ENCODE data around the gene OSBPL1A.

Gene OSBPL1A

DNA sequence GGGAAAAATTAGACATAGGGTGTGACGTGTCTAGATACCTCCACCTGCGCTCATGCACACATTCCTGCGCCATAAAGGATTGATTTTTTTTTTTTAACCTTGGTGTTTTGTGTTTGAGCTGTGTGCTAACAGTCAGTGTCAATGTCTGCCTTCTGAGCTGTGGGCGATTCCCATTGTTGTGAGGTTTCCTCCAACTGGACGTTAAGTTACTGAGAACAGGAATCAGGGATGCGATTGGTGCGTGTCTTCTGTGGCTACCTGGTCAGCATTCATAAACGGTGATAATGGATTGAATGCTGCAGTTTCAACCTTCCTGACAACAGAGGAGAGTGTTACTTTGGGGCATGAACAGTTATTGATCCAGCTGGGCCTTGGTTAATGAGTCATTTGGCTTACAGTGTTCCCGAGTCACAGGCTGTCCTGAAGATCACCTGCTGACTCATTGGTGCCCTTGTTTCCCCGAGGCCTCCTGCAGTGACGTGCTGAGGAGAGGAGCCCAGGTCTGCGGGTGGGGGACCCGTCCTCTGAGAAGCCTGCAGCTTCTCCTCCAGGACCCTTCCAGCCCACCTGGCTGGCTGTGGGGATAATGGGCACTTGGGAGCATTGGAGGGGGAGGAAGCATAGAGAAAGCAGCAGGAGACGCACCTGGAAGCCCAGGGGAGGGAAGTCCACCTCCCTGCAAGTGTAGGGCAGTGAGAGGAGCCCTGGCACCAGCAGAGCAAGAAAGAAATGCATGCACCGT is 284.6 kb downstream of the OSBPL1A start:
- DNase-seq, result no peak

DNA sequence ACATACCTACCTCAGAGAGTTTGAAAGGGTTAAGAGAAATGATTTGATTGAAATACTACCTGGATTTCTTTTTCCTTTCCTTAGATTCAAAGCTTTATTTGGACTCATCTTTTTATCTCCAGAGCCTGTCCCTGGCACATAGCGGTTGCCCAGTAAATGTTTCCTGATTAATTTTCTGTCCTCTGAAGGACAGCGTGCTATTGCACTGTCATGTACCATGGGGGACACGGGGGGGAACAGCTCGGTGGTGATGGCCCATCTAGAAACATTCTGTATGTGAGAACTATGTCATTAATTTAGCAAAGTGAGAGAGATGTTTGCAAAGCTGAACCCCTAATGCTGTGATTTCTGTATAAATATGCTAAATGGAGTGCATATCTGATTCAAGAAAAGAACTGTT is 285.2 kb downstream of the OSBPL1A start:
- no peak for DNase-seq
